DOHH2 (cell line): ENCODE measurements around the gene IFRD1.

Experiments
- EZH2phosphoT487 ChIP-seq: fragments of 200-600 bp; sonication (generic); IDR thresholded peaks from 2 replicates; pipeline ENCODE4 v1.6.1; 2017; ENCODE audit warnings: borderline replicate concordance, mild to moderate bottlenecking, antibody characterized with exemption, low read length, moderate library complexity, mixed read lengths
- TF ChIP-seq, protein P1 (sequence below): fragments of 200-600 bp; sonication (generic); IDR thresholded peaks from one replicate; pipeline ENCODE4 v1.5.1; 2014; ENCODE audit warnings: antibody characterized with exemption, mild to moderate bottlenecking, low read depth, low read length; ENCODE audit not compliant: poor library complexity, severe bottlenecking

DNA sequence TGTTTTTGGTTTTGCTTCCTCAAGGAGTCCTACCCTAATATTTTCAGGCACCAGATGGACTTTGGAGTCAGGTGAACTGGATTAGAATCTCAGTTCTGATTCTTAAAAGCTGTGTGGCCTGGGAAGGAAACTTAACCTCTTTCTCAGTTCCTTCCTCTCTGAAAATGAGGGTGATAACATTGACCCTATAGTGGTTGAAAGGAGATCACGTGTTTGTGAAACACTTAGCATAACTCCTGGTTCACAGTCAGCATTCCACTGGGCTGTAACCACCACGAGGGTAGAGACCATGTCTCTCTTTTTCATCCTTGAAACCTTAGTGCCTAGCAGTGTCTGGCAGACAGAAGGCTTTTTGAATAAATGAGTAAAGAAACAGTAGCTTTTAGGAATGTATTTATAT, 47.2 kb downstream of the IFRD1 start:
- TF ChIP-seq, protein P1, sequence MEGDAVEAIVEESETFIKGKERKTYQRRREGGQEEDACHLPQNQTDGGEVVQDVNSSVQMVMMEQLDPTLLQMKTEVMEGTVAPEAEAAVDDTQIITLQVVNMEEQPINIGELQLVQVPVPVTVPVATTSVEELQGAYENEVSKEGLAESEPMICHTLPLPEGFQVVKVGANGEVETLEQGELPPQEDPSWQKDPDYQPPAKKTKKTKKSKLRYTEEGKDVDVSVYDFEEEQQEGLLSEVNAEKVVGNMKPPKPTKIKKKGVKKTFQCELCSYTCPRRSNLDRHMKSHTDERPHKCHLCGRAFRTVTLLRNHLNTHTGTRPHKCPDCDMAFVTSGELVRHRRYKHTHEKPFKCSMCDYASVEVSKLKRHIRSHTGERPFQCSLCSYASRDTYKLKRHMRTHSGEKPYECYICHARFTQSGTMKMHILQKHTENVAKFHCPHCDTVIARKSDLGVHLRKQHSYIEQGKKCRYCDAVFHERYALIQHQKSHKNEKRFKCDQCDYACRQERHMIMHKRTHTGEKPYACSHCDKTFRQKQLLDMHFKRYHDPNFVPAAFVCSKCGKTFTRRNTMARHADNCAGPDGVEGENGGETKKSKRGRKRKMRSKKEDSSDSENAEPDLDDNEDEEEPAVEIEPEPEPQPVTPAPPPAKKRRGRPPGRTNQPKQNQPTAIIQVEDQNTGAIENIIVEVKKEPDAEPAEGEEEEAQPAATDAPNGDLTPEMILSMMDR, result no peak
- no peak for TF ChIP-seq EZH2phosphoT487
